G401.6 (cell line): Measurements from ENCODE around the gene NEK4.

Experiments used
- FAIRE-seq: peaks from 2 replicates; lab custom pipeline; 2012; peaks lifted over from hg19 to GRCh38; lab: Jason Lieb, UNC

Gene NEK4

GRCh38 chr3:52770496-52771333 is at the start of gene NEK4:
Gene NEK4, minus strand, starts transcription at chr3:52770940. Its CDS starts 194 bp downstream, at chr3:52770746.
- peak; percentile 66 for FAIRE-seq

- no peak for FAIRE-seq
Observed at GRCh38 chr3:52819936-52820335, 49.2 kb upstream of the NEK4 start.

- no peak for FAIRE-seq
Observed at GRCh38 chr3:52817860-52818259, 47.1 kb upstream of the NEK4 start.

- no peak for FAIRE-seq
Observed at GRCh38 chr3:52817221-52817620, 46.5 kb upstream of the NEK4 start.

GRCh38 chr3:52816654-52817053 is 45.9 kb upstream of the NEK4 start:
- FAIRE-seq = no peak

GRCh38 chr3:52816199-52816598 is 45.5 kb upstream of the NEK4 start:
- no peak for FAIRE-seq

- no peak for FAIRE-seq
Observed at GRCh38 chr3:52813810-52814209, 43.1 kb upstream of the NEK4 start.

GRCh38 chr3:52811452-52812011 is 40.8 kb upstream of the NEK4 start:
- FAIRE-seq = no peak

GRCh38 chr3:52810923-52811322 is 40.2 kb upstream of the NEK4 start:
- no peak for FAIRE-seq

- no peak for FAIRE-seq
Observed at GRCh38 chr3:52809662-52810377, 39.1 kb upstream of the NEK4 start.

GRCh38 chr3:52809149-52809548 is 38.4 kb upstream of the NEK4 start:
- no peak for FAIRE-seq

GRCh38 chr3:52805270-52806039 is 34.7 kb upstream of the NEK4 start:
- no peak for FAIRE-seq

GRCh38 chr3:52801839-52802238 is 31.1 kb upstream of the NEK4 start:
- FAIRE-seq = no peak

GRCh38 chr3:52800079-52800478 is 29.3 kb upstream of the NEK4 start:
- no peak for FAIRE-seq

- no peak for FAIRE-seq
Observed at GRCh38 chr3:52798978-52799476, 28.3 kb upstream of the NEK4 start.

- no peak for FAIRE-seq
Observed at GRCh38 chr3:52798376-52798977, 27.7 kb upstream of the NEK4 start.

- FAIRE-seq = no peak
Observed at GRCh38 chr3:52796411-52796810, 25.7 kb upstream of the NEK4 start.

- FAIRE-seq = no peak
Observed at GRCh38 chr3:52795298-52795900, 24.7 kb upstream of the NEK4 start.

GRCh38 chr3:52794612-52795099 is 23.9 kb upstream of the NEK4 start, which contains the start of gene ITIH3:
Gene ITIH3, plus strand, starts transcription at chr3:52794796. Its CDS starts 8 bp downstream, at chr3:52794804.
- FAIRE-seq = no peak

GRCh38 chr3:52793702-52794611 is 23.2 kb upstream of the NEK4 start:
- no peak for FAIRE-seq
